Progenitor cell of endocrine pancreas (in vitro differentiated cells): ENCODE results near the gene VAMP1. TPM values are rescaled to one million over a fixed set of nuclear protein-coding genes. Genes with fewer than 3 reads are reported as not detected.

Experiments
- DNase-seq: peaks from one replicate; pipeline ENCODE4 v3.0.0; 2021; ENCODE audit warnings: low spot score; ENCODE audit not compliant: unreplicated experiment
- H3K27ac Mint-ChIP-seq: 2 replicates; pipeline ENCODE4 v1.8.0; 2021; ENCODE audit warnings: mild to moderate bottlenecking, moderate library complexity, mixed read lengths
- H3K27me3 Mint-ChIP-seq: 2 replicates; pipeline ENCODE4 v1.8.0; 2021; ENCODE audit warnings: mixed read lengths
- H3K36me3 Mint-ChIP-seq: 2 replicates; pipeline ENCODE4 v1.8.0; 2022; ENCODE audit warnings: mixed read lengths; ENCODE audit not compliant: insufficient read depth
- H3K4me1 Mint-ChIP-seq: 2 replicates; pipeline ENCODE4 v1.8.0; 2021; ENCODE audit warnings: low read depth, mixed read lengths
- H3K4me3 Mint-ChIP-seq: 2 replicates; pipeline ENCODE4 v1.8.0; 2021; ENCODE audit warnings: low read depth, mild to moderate bottlenecking, moderate library complexity, mixed read lengths
- H3K9me3 Mint-ChIP-seq: 2 replicates; pipeline ENCODE4 v1.8.0; 2021; ENCODE audit warnings: low read depth, mixed read lengths
- CTCF ChIP-seq: fragments of 200-600 bp; sonication (generic); IDR thresholded peaks from one replicate; pipeline ENCODE4 v1.5.0; 2021; ENCODE audit warnings: antibody characterized with exemption, mild to moderate bottlenecking; ENCODE audit not compliant: unreplicated experiment
- total RNA-seq: library from RNA; stranded (reverse); gene quantifications from 2 replicates; pipeline ENCODE4 v1.2.1, GENCODE V29; 2021

The VAMP1 gene
- total RNA-seq, 1 donor from 2014 or later = 3.6 TPM

- no peaks in the 10 kb centered on the region for H3K9me3 Mint-ChIP-seq
- DNase-seq = no peak
- H3K4me1 Mint-ChIP-seq = peaks cover 24% of the 10 kb centered on the region
- H3K27me3 Mint-ChIP-seq = no peaks in the 10 kb centered on the region
- peak overlapping the region; percentile 89 for H3K27ac Mint-ChIP-seq
- no peak for TF ChIP-seq CTCF
- H3K36me3 Mint-ChIP-seq = peaks cover 3% of the 10 kb centered on the region
- peak overlapping the region; percentile 79 for H3K4me3 Mint-ChIP-seq
Measured at GRCh38 chr12:6450869-6451347, 19.6 kb downstream of the VAMP1 start.

DNA sequence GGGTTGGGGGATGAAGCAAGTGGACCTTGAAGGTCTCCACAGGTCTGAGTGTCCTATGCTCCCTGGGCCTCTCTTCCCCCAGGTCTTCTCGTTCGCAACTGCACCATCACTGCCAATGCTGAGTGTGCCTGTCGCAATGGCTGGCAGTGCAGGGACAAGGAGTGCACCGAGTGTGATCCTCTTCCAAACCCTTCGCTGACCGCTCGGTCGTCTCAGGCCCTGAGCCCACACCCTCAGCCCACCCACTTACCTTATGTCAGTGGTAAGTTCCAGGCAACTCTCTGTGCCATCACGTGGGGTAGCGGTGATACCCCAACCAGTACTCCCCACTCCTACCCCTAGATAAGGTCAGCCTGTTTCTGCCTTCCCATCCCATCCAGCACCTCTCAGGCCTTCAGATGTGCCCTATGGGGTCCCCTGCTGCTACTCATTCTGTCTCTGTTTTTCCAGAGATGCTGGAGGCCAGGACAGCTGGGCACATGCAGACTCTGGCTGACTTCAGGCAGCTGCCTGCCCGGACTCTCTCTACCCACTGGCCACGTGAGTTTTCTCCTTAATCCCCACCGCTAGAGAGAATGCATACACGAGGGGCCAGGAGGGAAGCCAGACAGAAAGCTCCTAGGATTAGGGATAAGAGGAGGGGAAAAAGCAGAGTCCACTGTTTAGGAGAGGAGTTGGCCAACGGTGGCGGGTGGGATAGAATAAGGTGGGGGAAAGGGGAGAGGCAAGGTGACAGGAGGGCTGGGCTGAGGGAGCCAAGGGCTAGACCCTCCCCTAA, 20.2 kb downstream of the VAMP1 start:
- DNase-seq = no peak
- no peaks in the 10 kb centered on the region for H3K27me3 Mint-ChIP-seq
- peaks cover 24% of the 10 kb centered on the region for H3K4me1 Mint-ChIP-seq
- TF ChIP-seq CTCF = no peak
- H3K9me3 Mint-ChIP-seq = no peaks in the 10 kb centered on the region
- peak overlapping the region; percentile 79 for H3K4me3 Mint-ChIP-seq
- H3K27ac Mint-ChIP-seq = no peak overlapping the region
- H3K36me3 Mint-ChIP-seq = peaks cover 3% of the 10 kb centered on the region

- DNase-seq = no peak
- Mint-ChIP-seq H3K4me3 (no peak within 1 kb of the TSS), H3K9me3 (no peaks in the 10 kb centered on the region), H3K27ac (no peak within 1 kb of the TSS), H3K36me3 (peaks cover 3% of the 10 kb centered on the region), H3K4me1 (no peaks in the 10 kb centered on the region), H3K27me3 (no peaks in the 10 kb centered on the region)
- TF ChIP-seq CTCF = no peak
Measured at GRCh38 chr12:6444704-6445688, 25.5 kb downstream of the VAMP1 start, which contains the start of gene CD27. Gene CD27 (plus strand): TSS chr12:6444955. CDS start chr12:6445096, 141 bp downstream.

DNA sequence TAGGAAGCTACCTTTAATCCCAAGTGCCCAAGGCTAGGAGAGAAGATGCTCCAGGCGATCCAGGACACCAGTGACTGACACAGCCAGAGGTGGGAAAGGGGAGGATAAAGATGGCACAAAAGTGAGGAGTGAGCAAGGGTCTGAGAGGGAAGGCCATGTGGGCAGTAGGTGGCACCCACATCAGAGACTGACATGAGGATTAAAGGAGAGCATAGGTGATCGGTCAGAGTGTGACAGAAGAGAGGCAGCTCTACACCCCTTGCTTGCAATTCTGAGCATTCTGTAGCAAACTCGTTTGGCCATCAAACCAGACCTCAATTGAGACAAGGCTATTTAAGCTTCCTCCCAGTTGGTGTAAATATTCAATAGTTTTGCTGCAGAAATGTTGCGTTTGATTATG, 26.4 kb downstream of the VAMP1 start:
- H3K27me3 Mint-ChIP-seq = no peaks in the 10 kb centered on the region
- H3K4me3 Mint-ChIP-seq = no peak overlapping the region

More for the DNA sequence above, 26.4 kb downstream of the VAMP1 start:
- H3K27ac Mint-ChIP-seq = no peak overlapping the region
- H3K4me1 Mint-ChIP-seq = no peaks in the 10 kb centered on the region
- no peak for TF ChIP-seq CTCF
- H3K9me3 Mint-ChIP-seq = no peaks in the 10 kb centered on the region
- H3K36me3 Mint-ChIP-seq = peaks cover 3% of the 10 kb centered on the region
- no peak for DNase-seq
